IgD-negative memory B cell (primary cell): ENCODE data around the gene ALDOB. TPM values are rescaled to one million over a fixed set of nuclear protein-coding genes. Genes with fewer than 3 reads are reported as not detected.

ENCODE experiments used
- H3K27ac Mint-ChIP-seq, 3 donors: one replicate each; pipeline ENCODE4 v1.8.0; 2020 to 2022; ENCODE audit warnings: mild to moderate bottlenecking in 3 of 3, mixed read lengths in 3 of 3, moderate library complexity in 1 of 3
- H3K27me3 Mint-ChIP-seq: one replicate; pipeline ENCODE4 v1.8.0; 2021; ENCODE audit warnings: mixed read lengths
- H3K36me3 Mint-ChIP-seq: one replicate; pipeline ENCODE4 v1.8.0; 2020; ENCODE audit warnings: mild to moderate bottlenecking, mixed read lengths
- H3K4me1 Mint-ChIP-seq, 3 donors: one replicate each; pipeline ENCODE4 v1.8.0; 2020 to 2022; ENCODE audit warnings: mixed read lengths in 3 of 3, mild to moderate bottlenecking in 1 of 3
- H3K4me3 Mint-ChIP-seq, 4 donors: one replicate each; pipeline ENCODE4 v1.8.0; 2020 to 2022; ENCODE audit warnings: mild to moderate bottlenecking in 4 of 4, mixed read lengths in 4 of 4, moderate library complexity in 3 of 4
- H3K9me3 Mint-ChIP-seq, 3 donors: one replicate each; pipeline ENCODE4 v1.8.0; 2020 to 2021; ENCODE audit warnings: mixed read lengths in 3 of 3, mild to moderate bottlenecking in 1 of 3
- polyA plus RNA-seq: library from polyadenylated mRNA; unstranded; fragments of 300-500 nt; fragmentation: Illumina TruSeq; gene quantifications from one replicate; pipeline ENCODE4 v1.2.3, GENCODE V29; 2021

The ALDOB gene
- polyA plus RNA-seq, 1 donor from 2014 or later, result 0.31 TPM

- H3K9me3 Mint-ChIP-seq, result peaks cover 0 to 8% (median 2%) of the 10 kb centered on the region in 3 donors
- H3K27me3 Mint-ChIP-seq, result peaks cover 4% of the 10 kb centered on the region
- H3K4me3 Mint-ChIP-seq, result no peak overlapping the region
- H3K36me3 Mint-ChIP-seq, result no peaks in the 10 kb centered on the region
- H3K4me1 Mint-ChIP-seq, result no peaks in the 10 kb centered on the region
- no peak overlapping the region for H3K27ac Mint-ChIP-seq
Observed at GRCh38 chr9:101372327-101373118, 63.1 kb downstream of the ALDOB start.

- Mint-ChIP-seq H3K9me3 (peaks cover 0 to 4% (median 2%) of the 10 kb centered on the region in 3 donors), H3K4me1 (no peaks in the 10 kb centered on the region), H3K27ac (no peak overlapping the region), H3K27me3 (peaks cover 4% of the 10 kb centered on the region), H3K4me3 (no peak overlapping the region), H3K36me3 (no peaks in the 10 kb centered on the region)
Observed at GRCh38 chr9:101371813-101372212, 63.8 kb downstream of the ALDOB start.

Other genes starting within 250 kb of the ALDOB start
- not detected for gene BAAT, start 50.8 kb downstream of the ALDOB start, polyA plus RNA-seq
- gene MRPL50, start 37.2 kb downstream of the ALDOB start, polyA plus RNA-seq, result 14.4 TPM
- 3.8 TPM for gene ZNF189, start 36.9 kb downstream of the ALDOB start, polyA plus RNA-seq
- gene RNF20, start 98.1 kb upstream of the ALDOB start, polyA plus RNA-seq, result 43.6 TPM
- gene PPP3R2, start 159.2 kb upstream of the ALDOB start, polyA plus RNA-seq, result not detected